WTC11 (cell line): ENCODE results near the gene ADAMTS18. TPM values are rescaled to one million over a fixed set of nuclear protein-coding genes. Genes with fewer than 3 reads are reported as not detected.

Experiments used
- ATAC-seq: fragments of 200-7000 bp; cut with Tn5 transposase; 2 replicates; pipeline ENCODE4 v1.10.0; 2021; ENCODE audit warnings: mild to moderate bottlenecking, moderate library complexity
- CTCF ChIA-PET: fragments of 300-600 bp; sonication (Branson Sonifier 250); formaldehyde crosslinking; loops from one replicate; lab custom pipeline; 2021; ENCODE audit warnings: antibody characterized with exemption; lab: Charles Lee
- POLR2A ChIA-PET: fragments of 350-600 bp; sonication (Branson Sonifier 250); formaldehyde crosslinking; loops from one replicate; lab custom pipeline; 2021; ENCODE audit warnings: antibody characterized with exemption; lab: Charles Lee
- DNase-seq: peaks from one replicate; pipeline ENCODE4 v3.0.0; 2021; ENCODE audit warnings: low spot score
- H3K27ac Mint-ChIP-seq: 2 replicates; pipeline ENCODE4 v1.8.0; 2021; ENCODE audit warnings: mixed read lengths
- H3K27me3 Mint-ChIP-seq: 2 replicates; pipeline ENCODE4 v1.8.0; 2021; ENCODE audit warnings: low read depth, mild to moderate bottlenecking, moderate library complexity, mixed read lengths
- H3K36me3 Mint-ChIP-seq: 2 replicates; pipeline ENCODE4 v1.8.0; 2021; ENCODE audit warnings: mixed read lengths
- H3K4me1 Mint-ChIP-seq: 2 replicates; pipeline ENCODE4 v1.8.0; 2022; ENCODE audit warnings: mixed read lengths
- H3K4me3 Mint-ChIP-seq: 2 replicates; pipeline ENCODE4 v1.8.0; 2021; ENCODE audit warnings: mild to moderate bottlenecking, moderate library complexity, mixed read lengths
- H3K9me3 Mint-ChIP-seq: 2 replicates; pipeline ENCODE4 v1.8.0; 2021; ENCODE audit warnings: mixed read lengths
- CREB1 ChIP-seq: sonication (generic); formaldehyde crosslinking; IDR thresholded peaks from 2 replicates; pipeline ENCODE4 v1.8.0; 2023; ENCODE audit warnings: mild to moderate bottlenecking, missing genetic modification reagents
- ELF4 ChIP-seq: sonication (generic); formaldehyde crosslinking; IDR thresholded peaks from 2 replicates; pipeline ENCODE4 v1.8.1; 2022; ENCODE audit warnings: low read depth, mild to moderate bottlenecking, moderate library complexity, missing genetic modification reagents
- FOXP1 ChIP-seq: sonication (generic); formaldehyde crosslinking; IDR thresholded peaks from 2 replicates; pipeline ENCODE4 v1.8.0; 2022; ENCODE audit warnings: missing genetic modification reagents, mild to moderate bottlenecking, moderate library complexity, borderline replicate concordance
- GTF2I ChIP-seq: fragments of 250-450 bp; sonication (Bioruptor Pico); conservative IDR thresholded peaks from 2 replicates; pipeline ENCODE4 v1.4.0; 2021; ENCODE audit warnings: mild to moderate bottlenecking
- HMGA2 ChIP-seq: fragments of 250-450 bp; sonication (Bioruptor Pico); IDR thresholded peaks from 2 replicates; pipeline ENCODE4 v1.4.0; 2021; ENCODE audit warnings: mild to moderate bottlenecking, moderate library complexity
- NFYB ChIP-seq: sonication (generic); formaldehyde crosslinking; conservative IDR thresholded peaks from 2 replicates; pipeline ENCODE4 v1.8.0; 2022; ENCODE audit warnings: low read depth, missing genetic modification reagents
- NR2C2 ChIP-seq: sonication (generic); formaldehyde crosslinking; IDR thresholded peaks from 2 replicates; pipeline ENCODE4 v1.8.0; 2022; ENCODE audit warnings: mild to moderate bottlenecking, missing genetic modification reagents
- NR3C1 ChIP-seq: sonication (generic); formaldehyde crosslinking; conservative IDR thresholded peaks from 2 replicates; pipeline ENCODE4 v1.8.1; 2023; ENCODE audit warnings: low read depth, mild to moderate bottlenecking, missing genetic modification reagents
- ZBTB21 ChIP-seq: sonication (generic); formaldehyde crosslinking; IDR thresholded peaks from 2 replicates; pipeline ENCODE4 v1.8.1; 2023; ENCODE audit warnings: mild to moderate bottlenecking, missing genetic modification reagents, borderline replicate concordance
- ZNF138 ChIP-seq: sonication (generic); formaldehyde crosslinking; conservative IDR thresholded peaks from 2 replicates; pipeline ENCODE4 v1.8.1; 2022; ENCODE audit warnings: mild to moderate bottlenecking, moderate library complexity, missing genetic modification reagents
- ZNF396 ChIP-seq: fragments of 250-450 bp; sonication (Bioruptor Pico); IDR thresholded peaks from 2 replicates; pipeline ENCODE4 v1.8.0; 2021; ENCODE audit warnings: mild to moderate bottlenecking, moderate library complexity, borderline replicate concordance
- ZNF671 ChIP-seq: fragments of 250-450 bp; sonication (Bioruptor Pico); IDR thresholded peaks from 2 replicates; pipeline ENCODE4 v1.8.0; 2021; ENCODE audit warnings: mild to moderate bottlenecking
- total RNA-seq: library from RNA; stranded (reverse); gene quantifications from 3 replicates; pipeline ENCODE4 v1.2.3, GENCODE V29; 2021
- TF ChIP-seq, protein P1 (sequence below): sonication (generic); formaldehyde crosslinking; IDR thresholded peaks from 2 replicates; pipeline ENCODE4 v1.8.0; 2022; ENCODE audit warnings: mild to moderate bottlenecking, missing genetic modification reagents
- TF ChIP-seq, protein P2 (sequence below): sonication (generic); formaldehyde crosslinking; IDR thresholded peaks from 2 replicates; pipeline ENCODE4 v1.8.1; 2023; ENCODE audit warnings: mild to moderate bottlenecking, missing genetic modification reagents, moderate library complexity
- TF ChIP-seq, protein P3 (sequence below): sonication (generic); formaldehyde crosslinking; IDR thresholded peaks from 2 replicates; pipeline ENCODE4 v1.8.1; 2022; ENCODE audit warnings: low read depth, missing genetic modification reagents, borderline replicate concordance
- TF ChIP-seq, protein P4 (sequence below): sonication (generic); formaldehyde crosslinking; IDR thresholded peaks from 2 replicates; pipeline ENCODE4 v1.8.0; 2023; ENCODE audit warnings: missing genetic modification reagents, mild to moderate bottlenecking, borderline replicate concordance
- TF ChIP-seq, protein P5 (sequence below): sonication (generic); formaldehyde crosslinking; IDR thresholded peaks from 2 replicates; pipeline ENCODE4 v1.8.1; 2023; ENCODE audit warnings: mild to moderate bottlenecking, missing genetic modification reagents, moderate library complexity

The ADAMTS18 gene
- total RNA-seq, 1 experiment from 2014 or later, result 0.17 TPM

DNA sequence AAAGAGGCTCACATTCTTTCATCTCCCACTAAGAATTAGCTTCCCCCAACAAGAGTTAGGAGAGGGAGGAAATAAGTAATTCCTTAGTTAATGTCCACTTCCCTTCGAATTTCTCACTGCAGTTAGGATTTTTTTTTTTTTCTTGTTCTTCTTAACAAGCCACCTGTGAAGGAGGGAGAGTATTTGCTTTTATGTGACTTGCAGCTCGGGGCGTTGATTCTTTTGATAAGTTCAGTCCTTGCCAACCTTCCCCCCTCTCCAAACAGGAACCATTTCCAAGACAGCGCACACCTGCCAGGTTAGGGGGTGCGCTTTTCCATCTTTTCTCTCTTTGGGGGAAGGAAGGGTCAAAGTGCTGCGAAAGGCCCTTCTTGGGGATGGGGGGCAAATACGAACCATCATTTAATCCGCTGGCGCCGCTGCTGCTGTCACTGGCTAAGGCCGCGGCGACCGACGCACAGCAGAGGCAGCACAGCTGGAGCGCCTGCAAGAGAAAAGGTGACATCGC lies 758 bp downstream of the ADAMTS18 start (continued):
- TF ChIP-seq, protein P1, sequence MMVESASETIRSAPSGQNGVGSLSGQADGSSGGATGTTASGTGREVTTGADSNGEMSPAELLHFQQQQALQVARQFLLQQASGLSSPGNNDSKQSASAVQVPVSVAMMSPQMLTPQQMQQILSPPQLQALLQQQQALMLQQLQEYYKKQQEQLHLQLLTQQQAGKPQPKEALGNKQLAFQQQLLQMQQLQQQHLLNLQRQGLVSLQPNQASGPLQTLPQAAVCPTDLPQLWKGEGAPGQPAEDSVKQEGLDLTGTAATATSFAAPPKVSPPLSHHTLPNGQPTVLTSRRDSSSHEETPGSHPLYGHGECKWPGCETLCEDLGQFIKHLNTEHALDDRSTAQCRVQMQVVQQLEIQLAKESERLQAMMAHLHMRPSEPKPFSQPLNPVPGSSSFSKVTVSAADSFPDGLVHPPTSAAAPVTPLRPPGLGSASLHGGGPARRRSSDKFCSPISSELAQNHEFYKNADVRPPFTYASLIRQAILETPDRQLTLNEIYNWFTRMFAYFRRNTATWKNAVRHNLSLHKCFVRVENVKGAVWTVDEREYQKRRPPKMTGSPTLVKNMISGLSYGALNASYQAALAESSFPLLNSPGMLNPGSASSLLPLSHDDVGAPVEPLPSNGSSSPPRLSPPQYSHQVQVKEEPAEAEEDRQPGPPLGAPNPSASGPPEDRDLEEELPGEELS, result no peak
- TF ChIP-seq ZNF396 (CRISPR knock-in tag) (no peak), CREB1 (CRISPR knock-in tag) (no peak), NR2C2 (no peak), NFYB (CRISPR knock-in tag) (no peak), ZNF671 (CRISPR knock-in tag) (no peak)
- TF ChIP-seq, protein P2, sequence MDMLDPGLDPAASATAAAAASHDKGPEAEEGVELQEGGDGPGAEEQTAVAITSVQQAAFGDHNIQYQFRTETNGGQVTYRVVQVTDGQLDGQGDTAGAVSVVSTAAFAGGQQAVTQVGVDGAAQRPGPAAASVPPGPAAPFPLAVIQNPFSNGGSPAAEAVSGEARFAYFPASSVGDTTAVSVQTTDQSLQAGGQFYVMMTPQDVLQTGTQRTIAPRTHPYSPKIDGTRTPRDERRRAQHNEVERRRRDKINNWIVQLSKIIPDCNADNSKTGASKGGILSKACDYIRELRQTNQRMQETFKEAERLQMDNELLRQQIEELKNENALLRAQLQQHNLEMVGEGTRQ (CRISPR knock-in tag), result no peak
- TF ChIP-seq, protein P3, sequence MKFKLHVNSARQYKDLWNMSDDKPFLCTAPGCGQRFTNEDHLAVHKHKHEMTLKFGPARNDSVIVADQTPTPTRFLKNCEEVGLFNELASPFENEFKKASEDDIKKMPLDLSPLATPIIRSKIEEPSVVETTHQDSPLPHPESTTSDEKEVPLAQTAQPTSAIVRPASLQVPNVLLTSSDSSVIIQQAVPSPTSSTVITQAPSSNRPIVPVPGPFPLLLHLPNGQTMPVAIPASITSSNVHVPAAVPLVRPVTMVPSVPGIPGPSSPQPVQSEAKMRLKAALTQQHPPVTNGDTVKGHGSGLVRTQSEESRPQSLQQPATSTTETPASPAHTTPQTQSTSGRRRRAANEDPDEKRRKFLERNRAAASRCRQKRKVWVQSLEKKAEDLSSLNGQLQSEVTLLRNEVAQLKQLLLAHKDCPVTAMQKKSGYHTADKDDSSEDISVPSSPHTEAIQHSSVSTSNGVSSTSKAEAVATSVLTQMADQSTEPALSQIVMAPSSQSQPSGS (CRISPR knock-in tag), result no peak
- TF ChIP-seq, protein P4, sequence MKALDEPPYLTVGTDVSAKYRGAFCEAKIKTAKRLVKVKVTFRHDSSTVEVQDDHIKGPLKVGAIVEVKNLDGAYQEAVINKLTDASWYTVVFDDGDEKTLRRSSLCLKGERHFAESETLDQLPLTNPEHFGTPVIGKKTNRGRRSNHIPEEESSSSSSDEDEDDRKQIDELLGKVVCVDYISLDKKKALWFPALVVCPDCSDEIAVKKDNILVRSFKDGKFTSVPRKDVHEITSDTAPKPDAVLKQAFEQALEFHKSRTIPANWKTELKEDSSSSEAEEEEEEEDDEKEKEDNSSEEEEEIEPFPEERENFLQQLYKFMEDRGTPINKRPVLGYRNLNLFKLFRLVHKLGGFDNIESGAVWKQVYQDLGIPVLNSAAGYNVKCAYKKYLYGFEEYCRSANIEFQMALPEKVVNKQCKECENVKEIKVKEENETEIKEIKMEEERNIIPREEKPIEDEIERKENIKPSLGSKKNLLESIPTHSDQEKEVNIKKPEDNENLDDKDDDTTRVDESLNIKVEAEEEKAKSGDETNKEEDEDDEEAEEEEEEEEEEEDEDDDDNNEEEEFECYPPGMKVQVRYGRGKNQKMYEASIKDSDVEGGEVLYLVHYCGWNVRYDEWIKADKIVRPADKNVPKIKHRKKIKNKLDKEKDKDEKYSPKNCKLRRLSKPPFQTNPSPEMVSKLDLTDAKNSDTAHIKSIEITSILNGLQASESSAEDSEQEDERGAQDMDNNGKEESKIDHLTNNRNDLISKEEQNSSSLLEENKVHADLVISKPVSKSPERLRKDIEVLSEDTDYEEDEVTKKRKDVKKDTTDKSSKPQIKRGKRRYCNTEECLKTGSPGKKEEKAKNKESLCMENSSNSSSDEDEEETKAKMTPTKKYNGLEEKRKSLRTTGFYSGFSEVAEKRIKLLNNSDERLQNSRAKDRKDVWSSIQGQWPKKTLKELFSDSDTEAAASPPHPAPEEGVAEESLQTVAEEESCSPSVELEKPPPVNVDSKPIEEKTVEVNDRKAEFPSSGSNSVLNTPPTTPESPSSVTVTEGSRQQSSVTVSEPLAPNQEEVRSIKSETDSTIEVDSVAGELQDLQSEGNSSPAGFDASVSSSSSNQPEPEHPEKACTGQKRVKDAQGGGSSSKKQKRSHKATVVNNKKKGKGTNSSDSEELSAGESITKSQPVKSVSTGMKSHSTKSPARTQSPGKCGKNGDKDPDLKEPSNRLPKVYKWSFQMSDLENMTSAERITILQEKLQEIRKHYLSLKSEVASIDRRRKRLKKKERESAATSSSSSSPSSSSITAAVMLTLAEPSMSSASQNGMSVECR (CRISPR knock-in tag), result no peak

DNA sequence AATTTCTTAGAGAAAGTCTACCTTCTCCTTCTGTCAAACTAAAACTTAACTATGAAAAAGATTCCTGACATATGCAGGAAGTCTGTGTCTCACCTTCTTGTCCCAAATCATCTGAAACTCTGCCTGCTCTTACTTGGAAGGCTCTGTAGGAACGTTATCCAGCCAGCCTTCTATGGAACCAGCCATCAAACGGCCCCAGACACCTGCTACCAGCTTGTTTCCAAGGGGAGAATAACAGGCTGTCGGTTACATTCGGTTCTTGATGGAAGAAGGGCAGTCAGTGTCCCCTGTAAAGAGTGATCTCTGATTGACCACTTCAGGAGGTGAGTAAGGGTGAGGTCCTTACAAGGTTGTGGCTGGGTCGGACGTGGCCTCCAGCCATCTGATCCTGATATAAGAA lies 1.7 kb downstream of the ADAMTS18 start:
- ChIA-PET CTCF (no interaction called here), POLR2A (no interaction called here)
- peaks cover 61% of the 10 kb centered on the region for H3K27me3 Mint-ChIP-seq
- peaks cover 14% of the 10 kb centered on the region for H3K4me1 Mint-ChIP-seq
- no peaks in the 10 kb centered on the region for H3K36me3 Mint-ChIP-seq
- no peak overlapping the region for H3K27ac Mint-ChIP-seq
- no peak for ATAC-seq
- TF ChIP-seq FOXP1 (CRISPR knock-in tag) (no peak), HMGA2 (CRISPR knock-in tag) (no peak), ZBTB21 (CRISPR knock-in tag) (no peak), NR3C1 (no peak), ELF4 (no peak), GTF2I (CRISPR knock-in tag) (no peak), ZNF138 (CRISPR knock-in tag) (no peak)
- TF ChIP-seq, protein P5, sequence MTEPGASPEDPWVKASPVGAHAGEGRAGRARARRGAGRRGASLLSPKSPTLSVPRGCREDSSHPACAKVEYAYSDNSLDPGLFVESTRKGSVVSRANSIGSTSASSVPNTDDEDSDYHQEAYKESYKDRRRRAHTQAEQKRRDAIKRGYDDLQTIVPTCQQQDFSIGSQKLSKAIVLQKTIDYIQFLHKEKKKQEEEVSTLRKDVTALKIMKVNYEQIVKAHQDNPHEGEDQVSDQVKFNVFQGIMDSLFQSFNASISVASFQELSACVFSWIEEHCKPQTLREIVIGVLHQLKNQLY, result no peak
- peak overlapping the region; percentile 67 for H3K4me3 Mint-ChIP-seq
- H3K9me3 Mint-ChIP-seq, result no peaks in the 10 kb centered on the region
- no peak for DNase-seq
